HTR-8/SVneo (cell line): Measurements from ENCODE around the gene ADGRG6.

Experiments used
- DNase-seq: peaks from one replicate; pipeline ENCODE4 v3.0.0; 2011; ENCODE audit warnings: low spot score, mixed read lengths; ENCODE audit not compliant: insufficient read length
- FAIRE-seq: peaks from 2 replicates; lab custom pipeline; 2011; peaks lifted over from hg19 to GRCh38; lab: Jason Lieb, UNC

ADGRG6 gene

DNA sequence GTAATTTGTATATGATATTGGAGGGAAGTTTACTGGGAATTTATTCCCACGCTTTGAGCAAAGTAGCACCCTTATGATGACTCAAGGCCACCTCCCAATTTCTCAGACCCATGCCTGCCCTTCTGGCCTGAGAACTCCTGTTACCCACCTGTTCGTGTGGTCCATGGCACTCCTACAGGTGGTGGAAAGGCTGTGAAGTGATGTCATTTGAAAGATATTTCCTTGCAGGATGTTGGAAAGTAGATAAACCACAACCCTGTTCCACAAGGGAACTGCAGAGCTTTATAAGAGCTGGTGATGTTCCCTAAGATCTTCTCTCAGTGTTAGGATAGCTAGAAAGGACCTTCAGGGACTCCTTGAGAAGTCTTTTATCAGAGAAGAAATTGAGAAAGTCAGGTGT is 70.5 kb downstream of the ADGRG6 start:
- peak; percentile 23 for DNase-seq
- no peak for FAIRE-seq

DNA sequence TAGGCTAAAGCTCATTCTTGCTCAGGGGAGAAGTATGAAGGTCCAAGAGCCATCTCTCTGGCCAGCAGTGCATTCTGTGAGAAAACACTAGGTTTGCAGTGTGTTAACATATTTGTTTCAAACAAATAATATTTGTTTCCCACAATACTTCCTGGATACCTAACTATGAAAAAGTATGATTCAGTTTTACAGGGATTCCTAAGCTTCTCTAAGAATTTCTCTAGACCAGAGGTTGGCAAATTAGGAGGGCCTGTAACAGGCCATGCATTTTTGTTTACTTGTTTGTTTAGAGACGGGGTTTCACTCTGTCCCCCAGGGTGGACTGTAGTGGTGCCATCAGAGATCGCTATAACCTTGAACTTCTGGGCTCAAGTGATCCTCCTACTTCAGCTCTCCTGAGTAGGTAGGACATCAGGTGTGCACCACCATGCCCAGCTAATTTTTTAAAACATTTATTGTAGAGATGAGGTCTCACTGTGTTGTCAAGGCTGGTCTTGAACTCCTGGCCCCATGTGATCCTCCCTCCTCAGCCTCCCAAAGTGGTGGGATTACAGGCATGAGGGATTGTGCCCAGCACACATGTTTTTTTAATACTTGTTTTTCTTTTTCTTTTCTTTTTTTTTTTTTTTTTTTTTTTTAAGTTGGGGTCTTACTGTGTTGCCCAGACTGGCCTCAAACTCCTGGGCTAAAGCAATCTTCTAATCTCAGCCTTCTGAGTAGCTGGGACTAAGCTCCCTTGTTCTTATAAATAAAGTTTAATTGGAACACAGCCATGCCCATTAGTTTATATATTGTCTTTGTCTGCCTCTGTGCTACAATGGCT is 71.7 kb downstream of the ADGRG6 start:
- no peak for DNase-seq

DNA sequence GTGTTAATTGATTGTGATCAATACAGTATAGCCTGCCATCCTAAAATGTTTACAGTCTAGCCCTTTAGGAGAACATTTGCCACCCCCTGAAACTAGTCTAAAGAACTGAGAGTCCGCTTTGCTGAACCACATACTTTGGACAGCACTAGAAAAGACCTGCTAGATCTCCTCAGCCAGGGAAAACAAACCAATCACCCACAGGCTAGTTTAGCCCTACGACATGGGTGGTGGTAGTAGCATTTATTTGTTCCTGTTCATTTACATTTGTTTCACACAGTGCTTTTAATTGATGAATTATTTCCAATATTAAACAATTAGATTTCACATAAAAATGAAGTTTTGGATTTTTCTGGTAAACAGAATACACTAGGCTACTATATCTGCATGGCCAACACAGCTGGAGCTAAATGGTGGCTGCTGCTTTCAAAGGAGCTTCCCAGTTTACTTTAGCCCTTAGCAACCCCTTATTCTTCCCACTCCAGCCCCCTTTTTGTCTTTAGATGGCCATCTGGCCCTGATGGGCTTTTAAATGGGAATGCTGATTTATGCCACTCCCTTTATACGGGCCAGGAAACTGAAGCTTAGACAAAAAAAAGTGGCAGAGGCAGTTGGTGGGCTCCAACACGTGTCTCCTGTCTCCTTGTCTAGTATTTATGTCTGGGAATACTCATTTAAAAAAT is 72.4 kb downstream of the ADGRG6 start:
- no peak for FAIRE-seq
- no peak for DNase-seq

More for the DNA sequence above, 71.7 kb downstream of the ADGRG6 start:
- no peak for FAIRE-seq

DNA sequence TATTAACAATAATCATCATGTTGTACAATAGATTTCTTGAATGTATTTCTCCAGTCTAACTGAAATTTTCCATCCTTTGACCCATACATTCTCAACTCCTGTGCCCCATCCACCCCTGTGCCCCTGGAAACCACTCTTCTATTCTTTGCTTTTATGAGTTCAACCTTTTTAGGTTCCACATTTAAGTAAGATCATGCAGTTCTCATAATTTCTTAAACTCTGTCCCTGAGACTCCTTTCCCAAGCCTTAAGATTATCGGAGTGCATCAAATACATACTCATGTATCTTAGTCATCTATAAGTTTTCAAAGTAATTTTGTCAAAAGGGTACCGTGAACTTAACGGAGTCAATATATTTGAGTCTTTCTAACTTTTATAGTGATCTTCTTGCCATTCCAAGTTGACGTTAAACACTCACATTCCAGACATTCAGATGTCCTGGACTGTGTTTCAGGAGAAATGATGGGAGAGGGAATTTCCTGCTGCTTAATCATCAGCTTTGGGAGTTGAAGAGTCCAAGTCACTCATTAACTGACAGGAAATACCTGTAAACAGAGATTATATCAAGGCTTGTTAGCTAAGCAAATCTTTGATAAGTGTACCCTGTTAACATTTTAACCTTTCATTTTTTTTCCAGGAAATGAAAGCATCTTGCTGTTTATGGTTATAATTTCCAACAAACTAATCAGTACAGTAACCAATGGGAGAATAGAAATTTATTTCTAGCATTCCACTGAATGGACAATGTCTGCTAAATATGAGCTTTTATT is 73.3 kb downstream of the ADGRG6 start:
- peak; percentile 58 for DNase-seq
- FAIRE-seq, result peak; percentile 20

DNA sequence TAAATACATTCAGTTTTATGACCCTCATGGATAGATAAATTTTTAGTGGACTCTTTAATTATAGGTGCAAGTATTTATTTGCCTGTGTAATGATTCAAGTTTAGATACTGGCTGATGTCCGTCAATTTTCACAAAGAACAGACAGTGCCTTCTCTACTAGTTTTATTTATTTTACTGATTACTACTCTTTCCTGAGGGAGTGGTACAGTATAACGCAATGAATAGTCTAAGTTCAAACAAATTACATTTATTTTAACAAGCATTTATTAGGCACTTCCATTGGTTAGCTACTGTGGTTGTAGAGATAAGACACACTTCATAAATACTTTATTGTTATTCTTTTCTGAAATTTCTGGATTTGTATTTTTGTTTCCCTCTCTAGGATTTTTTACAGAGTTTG is 74.3 kb downstream of the ADGRG6 start:
- FAIRE-seq, result no peak
- DNase-seq, result no peak

DNA sequence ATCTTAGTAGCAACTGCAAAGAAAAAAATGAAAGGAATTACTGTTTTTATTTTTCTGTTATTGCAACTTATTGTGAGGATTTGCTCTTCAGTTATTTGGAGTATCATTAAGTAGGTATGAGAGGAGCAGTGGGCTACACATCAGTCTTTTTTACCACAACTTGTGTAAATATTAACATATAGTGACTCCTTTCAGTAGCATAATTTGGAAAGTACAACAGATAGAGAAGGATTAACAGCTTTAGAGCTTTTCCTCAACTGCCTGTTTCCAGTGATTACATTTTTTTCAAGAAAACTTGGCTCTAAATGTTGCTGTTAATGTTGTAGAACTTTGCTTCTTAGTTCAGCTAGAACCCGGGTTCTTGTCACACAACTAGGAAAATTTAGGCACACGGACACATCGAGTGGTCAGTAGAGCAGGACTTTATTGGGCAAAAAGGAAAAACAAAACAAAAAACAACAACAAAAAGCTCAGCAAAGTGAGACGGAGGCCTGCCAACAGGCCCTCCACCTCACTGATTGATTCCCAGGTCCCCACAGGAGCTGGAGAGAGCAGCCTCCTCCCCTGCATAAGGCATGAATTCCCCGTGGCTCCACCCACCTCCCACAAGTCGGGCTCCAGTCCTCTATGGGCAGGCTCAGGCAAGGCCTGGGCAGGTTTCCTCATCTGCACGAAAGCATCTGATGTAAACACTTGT is 75.1 kb downstream of the ADGRG6 start:
- FAIRE-seq (peak; percentile 46), DNase-seq (peak; percentile 24)

DNA sequence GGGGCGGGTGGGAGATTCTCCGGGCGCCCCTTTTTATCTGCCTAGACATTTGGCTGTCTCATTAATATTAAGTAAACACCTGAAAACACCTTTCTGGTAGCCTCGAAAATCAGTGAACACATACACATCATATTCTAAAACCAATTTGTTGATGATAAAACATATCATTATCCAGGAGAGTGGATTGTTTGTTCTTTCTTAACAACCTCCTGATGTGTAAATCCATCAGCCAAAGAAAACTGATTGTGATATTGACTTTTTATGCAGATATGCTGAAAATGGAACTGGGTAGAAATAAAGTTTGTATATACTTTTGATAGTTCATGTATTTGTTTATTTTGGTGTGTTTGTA is 75.7 kb downstream of the ADGRG6 start:
- FAIRE-seq, result no peak
- DNase-seq, result no peak

DNA sequence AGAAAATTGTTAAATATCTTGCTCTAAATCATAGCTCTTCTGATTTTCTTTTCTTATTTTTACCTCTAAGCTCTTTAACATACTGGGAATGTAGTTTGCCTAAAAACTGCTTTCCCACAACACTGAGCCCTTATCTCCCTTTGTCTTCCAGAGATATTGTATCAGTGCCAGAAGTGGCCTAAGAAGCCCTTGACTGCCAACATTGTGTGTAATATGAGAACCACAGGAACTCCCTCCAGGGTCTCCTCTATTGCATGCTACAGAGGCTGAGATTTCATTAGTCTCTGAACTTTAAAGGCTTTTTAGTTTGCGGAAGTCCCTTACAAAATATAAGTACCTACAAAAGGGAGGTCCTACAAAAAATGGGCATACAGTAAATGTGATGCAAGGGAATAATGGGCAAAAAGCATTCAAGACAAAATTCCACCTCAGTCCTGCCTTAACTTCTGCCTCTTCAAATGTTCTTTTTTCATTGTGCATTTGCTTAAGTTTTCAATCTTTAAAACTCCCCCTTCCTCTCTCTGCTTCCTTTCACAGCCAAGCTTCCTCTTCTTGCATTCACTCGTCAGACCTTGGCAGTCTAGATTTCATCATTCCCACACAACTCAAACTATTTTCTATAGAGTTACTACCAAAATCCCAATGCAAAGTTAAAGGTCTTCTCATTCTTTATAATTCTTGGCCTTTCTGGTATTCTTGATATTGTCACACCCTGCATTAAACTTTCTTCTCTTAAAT is 76.5 kb downstream of the ADGRG6 start:
- DNase-seq (peak; percentile 59), FAIRE-seq (no peak)

DNA sequence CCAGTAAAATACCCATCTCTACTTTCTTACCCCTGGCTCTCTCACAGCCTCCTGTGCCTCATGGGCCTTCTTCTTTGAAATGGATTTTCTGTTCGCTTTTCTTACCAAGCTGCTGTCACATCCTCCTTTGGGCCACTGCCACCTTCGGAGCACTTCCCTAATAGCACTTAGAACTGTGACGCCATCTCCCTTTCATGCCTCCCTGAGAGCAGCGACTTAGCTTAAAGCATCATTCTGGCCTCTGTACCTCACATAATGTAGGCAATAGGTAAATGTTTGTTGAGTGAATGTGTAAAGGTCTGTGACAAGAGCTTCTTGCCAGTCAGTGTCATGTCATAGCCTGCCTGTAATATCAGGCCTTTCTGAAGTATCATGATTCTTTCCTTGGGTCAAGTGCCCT is 78.8 kb downstream of the ADGRG6 start:
- FAIRE-seq (no peak), DNase-seq (no peak)

DNA sequence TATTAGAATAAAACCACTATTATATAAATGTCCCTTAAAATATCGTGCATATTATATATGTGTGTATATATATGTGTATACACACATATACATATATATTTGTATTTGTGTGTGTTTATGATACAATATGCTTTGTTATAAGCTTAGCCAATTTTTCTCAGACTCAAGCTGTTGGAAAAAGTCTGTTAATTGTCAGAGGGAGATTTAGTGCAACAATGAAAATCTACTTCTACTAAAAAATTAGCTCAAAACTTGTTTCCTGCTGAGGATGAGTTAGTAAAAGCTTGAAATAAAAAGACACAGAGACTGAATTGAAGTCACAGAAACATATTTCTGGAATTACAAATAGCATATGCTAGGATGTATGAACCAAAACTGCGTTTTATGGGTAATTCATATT is 79.4 kb downstream of the ADGRG6 start:
- FAIRE-seq (no peak), DNase-seq (no peak)

DNA sequence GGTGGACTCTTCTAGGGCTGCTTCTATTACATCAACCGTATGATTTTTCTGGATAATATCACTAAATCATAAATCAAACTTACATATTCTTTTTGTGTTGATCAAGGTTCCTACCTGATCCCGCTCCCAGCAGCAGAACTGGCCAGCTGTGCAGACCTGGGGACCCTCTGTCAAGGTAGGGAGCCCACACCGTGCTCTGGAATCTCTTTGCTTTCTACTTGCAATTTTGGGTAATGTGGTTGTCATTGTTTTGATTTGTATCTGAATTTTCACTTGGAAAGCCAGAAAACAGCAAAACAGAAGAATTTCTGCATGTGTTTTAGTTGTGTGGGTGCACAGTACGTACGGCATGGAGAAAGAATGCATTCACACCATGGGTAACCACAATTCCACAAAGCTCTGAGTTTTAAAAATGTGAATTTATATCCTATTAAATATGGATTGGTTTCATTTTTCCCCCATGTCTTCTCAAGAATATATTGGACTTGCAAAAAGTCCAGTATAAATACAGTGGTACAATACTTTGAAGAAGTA is 80.1 kb downstream of the ADGRG6 start:
- no peak for FAIRE-seq
- no peak for DNase-seq

DNA sequence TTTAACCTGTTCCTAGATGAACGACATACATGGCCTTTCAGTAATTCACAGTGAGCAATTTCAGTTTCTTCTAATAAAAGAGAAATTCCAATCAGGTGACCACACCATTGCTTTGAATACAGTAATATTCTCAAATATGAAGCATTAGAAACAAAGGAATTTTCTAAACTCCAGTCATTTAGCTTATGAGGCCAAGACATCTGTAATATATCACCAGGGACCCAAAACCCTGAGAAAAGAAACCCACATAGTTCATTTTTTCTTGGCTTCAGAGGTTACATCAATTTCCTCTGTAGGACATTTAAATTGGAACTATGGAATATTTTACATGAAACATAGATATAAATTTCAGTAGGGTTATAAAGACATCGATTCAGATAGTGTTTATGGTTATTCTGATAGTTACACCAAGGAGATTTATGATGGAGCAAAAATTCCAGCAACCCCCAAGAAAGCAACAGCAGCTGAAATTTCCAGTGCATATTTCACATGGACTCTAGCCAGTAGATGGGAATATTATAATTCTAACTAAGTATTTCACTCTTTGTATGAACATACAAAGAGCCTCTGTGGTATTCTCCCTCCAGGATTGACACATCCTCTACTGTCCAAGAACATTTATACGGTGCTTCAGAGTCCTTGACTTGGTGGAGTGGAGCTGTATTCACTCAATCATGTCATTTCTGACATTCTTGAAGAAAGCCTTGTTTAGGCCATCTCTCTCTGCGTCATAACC is 82.9 kb downstream of the ADGRG6 start:
- DNase-seq (peak; percentile 27), FAIRE-seq (no peak)

DNA sequence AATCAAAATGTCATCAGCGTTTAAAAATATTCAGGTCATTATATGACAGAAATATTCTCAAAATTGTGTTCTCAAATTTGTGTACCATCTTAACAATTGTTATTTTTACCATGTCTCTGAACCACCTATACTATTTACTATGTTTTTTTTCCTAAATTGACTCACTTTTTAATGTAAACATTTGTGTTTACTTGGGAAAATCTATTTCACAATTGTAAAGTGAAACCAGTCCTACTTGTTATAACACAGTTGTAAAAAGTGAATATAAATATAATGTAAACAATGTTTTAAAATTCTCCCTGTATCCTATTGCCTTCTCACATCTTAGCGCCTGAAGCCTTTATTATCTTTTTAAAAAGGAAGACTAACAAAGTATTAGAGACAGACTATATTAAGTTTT is 83.5 kb downstream of the ADGRG6 start:
- FAIRE-seq (no peak), DNase-seq (no peak)

DNA sequence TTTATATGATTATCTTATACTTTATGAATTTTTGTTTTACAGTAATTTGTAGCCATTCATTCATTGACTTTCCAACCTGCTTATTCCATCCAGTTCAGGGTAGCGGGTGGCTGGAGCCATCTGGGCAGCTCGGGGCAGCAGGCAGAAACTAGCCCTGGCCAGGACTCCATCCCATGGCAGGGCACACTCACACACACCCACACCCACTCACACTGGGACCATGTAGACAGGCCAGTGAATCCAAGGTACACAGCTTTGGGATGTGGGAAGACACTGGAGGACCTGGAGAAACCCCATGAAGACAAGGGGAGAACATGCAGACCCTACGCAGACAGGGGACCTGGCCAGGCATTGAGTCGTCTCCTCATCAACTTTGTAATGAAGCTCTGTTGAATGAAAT is 84.8 kb downstream of the ADGRG6 start:
- DNase-seq, result no peak

DNA sequence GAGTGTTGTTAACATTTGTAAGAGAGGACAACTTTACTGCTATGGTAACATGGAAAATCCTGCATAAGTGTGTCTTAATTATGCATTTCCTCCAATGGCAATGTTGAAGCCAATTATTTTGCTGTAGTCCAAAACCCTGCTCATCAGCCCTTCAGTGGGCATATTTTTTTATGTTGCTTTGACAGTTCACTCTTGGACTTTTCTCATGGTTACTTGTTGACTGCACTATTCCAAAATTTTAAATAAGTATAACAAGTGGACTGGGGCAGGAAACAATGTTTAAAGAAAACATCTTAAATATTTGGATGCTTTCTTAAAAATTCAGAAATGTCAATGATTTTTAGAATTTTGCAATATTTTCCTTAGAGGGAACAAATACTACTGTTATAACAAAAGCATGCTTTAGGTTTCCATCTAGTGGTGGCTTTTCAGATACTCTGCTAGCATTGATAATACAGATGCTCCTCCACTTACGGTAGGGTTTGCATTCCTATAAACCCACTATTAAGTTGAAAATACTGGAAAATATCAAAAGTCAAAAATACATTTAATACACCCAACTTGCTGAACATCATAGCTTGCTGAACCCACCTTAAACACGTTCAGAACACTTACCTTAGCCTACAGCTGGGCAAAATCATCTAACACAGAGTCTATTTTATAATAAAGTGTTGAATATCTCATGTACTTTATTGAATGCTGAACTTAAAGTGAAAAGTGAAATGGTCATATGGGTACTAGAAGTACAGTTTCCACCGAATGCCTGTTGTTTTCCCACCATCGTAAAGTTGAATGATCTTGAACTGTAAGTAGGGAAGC is 86.4 kb downstream of the ADGRG6 start:
- no peak for FAIRE-seq
- no peak for DNase-seq

More for the DNA sequence above, 84.8 kb downstream of the ADGRG6 start:
- no peak for FAIRE-seq

DNA sequence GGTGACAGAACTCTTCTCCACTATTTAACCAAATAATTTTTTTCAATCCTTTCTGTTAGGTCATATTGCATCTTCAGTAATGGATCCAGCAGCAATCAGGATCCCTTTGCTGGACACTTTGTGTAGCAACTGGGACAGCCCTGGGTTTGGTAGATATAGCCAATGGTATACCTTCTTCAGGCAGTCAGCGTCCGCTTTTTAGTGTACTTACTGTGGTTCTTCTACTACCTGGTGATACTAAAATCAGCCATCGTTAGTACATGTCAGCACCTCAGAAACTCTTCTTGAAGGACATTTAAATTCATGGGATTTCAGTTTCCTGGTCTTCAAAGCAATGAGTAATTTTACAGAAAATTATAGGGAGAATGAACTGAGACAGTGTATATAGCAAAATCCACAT is 93.5 kb downstream of the ADGRG6 start:
- no peak for DNase-seq
- no peak for FAIRE-seq

DNA sequence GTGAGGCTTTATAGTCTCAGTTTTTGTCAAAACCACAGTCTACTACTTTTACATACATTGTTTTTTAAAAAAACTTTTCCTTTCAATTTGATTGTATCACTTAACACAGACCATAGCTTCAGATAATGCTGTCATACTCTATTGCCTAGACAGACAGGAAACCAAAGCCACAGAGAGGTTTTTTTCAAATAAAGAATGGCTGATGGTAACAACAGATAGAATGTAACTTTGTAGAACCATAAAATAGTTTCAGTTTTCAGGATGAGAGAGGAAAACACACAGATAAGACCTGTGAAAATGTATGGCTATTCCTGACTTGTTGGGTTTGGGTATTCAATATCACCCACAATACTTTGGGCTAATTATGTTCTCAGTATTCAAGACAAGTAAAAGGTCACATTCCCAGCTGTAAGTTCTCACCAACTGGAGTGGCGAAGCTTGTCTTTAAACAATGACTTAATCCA is 94.0 kb downstream of the ADGRG6 start:
- no peak for DNase-seq
- FAIRE-seq, result peak; percentile 38

DNA sequence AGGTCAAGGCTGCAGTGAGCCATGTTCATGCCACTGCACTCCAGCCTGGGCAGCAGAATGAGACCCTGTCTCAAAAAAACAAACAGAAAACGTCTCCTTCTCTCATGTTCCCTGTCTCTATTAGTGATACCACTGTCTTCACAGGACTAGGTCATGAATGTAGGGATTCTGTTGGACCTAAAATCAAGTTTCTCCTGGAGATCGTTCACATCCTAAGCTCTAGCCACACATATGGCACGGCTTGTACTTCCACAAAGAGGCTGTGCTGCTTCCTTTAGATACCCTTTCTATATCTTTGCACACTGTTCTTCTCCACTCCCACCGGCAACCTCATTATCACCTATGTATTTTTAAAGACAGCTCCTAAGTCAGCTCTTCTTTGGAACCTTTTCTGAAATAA is 96.5 kb downstream of the ADGRG6 start:
- FAIRE-seq, result no peak
- DNase-seq, result no peak
